Hematopoietic multipotent progenitor cell treated with erythropoietin and hydrocortisone succinate and interleukin-3 and kit ligand, for 6 days (in vitro differentiated cells): ENCODE data around the gene UNC13C.
A peak's percentile ranks its signal among the peaks of the same experiment; 100 is the strongest.

ENCODE experiments used
- DNase-seq: peaks from one replicate; pipeline ENCODE4 v3.0.0-alpha.2; 2015

Gene UNC13C

DNA sequence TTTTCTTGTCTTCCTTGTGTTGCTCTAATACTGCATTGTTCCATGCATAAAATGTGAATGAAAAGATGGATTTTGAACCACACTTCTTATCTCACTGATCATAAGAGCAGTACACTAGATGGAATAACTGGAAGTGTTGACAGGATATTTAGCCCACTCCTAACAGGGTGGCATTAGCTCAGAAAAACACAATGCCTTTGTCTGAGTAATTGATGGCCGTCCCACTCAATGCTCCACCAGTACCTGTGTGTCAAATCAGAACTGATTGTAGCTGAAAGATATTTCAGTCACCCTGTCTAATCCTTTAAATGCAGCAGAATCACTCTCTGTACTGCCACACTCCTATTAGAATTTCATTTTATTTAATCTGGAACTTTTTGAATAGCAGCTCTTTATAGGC lies 526.5 kb downstream of the UNC13C start:
- no peak for DNase-seq

DNA sequence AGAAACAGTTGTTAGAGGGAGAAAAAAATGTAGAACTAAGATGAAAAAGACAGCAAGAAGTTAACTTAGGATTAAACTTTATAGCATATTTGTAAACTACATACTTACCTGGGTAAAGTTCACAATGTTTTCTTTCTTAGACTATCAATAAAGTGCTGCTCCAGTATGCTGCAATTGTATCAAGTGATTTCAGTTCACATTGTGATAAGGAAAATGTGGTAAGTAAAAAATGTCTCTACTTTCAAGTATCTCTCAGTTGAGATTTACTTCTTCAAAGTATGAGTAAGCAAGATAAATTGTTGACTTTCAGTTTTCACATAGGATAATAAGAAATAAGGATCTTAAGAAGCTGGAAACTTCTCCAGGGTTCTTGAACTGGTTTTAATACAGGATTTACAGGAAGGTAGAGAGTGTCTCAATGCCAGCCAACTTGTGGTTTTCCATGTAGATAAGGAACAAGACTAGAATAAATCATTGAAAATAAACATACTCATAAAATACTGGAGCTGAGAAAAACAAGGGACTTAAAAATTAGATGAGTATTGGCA lies 528.8 kb downstream of the UNC13C start:
- no peak for DNase-seq

DNA sequence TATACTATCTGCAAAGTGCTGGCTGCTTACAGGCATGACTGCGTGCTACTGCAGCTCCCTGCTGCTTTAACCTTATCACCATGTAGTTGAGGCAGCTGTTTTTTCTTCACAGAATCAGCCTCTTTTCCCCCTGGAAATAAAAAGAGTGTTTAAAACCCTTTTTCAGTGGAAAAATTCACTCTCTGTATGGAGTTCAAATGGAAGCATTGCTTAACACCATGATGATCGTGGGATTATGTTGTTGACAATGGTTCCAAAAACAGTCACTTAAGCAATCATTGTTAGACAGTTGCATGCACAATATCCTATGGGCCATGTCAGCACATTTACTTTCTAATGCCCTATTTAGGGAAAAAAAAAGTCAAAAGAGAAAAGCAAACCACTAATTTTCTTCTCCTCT lies 536.4 kb downstream of the UNC13C start:
- DNase-seq = no peak

DNA sequence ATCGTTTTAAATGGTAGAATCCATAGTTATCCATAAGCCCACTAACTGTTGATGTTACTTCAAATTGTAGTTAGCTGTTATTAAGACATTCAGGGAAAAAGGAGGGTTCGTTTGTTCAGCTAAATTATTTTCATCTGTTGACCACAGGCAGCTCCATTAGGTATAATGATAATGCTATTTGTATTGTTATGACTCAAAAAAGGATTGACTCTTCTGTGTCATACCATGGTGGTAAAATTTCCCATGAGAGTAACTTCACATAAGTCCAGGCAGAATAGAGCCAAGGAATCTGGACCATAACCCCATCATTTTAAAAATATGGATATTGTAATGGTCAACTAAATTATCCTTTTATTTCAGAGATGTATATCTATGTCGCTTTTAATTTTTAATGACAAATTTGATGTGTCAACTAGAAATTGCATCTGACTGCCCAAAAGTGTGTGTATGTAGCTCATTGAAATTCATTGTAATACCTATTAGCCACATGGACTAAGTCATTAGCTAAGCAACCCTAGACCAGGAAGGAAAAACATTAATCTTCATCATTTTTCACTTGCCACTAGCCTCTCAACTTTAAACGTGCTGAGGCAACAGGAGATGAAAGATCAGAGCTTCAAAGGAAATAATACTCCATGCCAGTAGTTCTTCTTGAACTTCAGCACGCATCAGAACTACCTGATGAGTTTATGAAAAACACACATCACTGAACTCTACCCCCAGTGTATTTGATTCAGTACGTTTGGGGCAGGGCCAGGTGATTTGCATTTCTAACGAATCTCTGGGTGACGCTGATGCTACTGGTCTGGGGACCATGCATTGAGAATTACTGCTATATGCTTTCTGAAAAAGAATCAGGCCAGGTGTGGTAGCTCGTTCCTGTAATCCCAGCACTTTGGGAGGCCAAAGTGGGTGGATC lies 537.7 kb downstream of the UNC13C start:
- no peak for DNase-seq

DNA sequence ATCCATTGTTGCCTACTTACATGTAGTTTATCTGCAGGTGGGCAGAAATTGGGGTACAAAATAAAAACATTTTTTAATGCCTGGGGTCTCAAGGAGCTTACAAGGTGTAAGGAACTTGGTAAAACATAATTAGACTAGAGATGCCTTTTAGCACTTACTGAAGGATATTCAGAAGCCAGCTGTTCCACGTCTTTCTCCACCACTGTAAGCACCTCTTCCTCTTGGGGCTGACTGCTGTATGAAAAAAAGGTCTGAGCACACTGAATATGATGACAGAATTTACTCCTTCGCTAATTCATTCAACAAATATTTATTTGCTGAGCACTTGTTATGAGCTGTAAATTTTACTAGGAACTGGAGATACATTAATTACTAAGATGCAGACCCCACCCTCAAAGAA lies 539.1 kb downstream of the UNC13C start:
- DNase-seq = no peak

DNA sequence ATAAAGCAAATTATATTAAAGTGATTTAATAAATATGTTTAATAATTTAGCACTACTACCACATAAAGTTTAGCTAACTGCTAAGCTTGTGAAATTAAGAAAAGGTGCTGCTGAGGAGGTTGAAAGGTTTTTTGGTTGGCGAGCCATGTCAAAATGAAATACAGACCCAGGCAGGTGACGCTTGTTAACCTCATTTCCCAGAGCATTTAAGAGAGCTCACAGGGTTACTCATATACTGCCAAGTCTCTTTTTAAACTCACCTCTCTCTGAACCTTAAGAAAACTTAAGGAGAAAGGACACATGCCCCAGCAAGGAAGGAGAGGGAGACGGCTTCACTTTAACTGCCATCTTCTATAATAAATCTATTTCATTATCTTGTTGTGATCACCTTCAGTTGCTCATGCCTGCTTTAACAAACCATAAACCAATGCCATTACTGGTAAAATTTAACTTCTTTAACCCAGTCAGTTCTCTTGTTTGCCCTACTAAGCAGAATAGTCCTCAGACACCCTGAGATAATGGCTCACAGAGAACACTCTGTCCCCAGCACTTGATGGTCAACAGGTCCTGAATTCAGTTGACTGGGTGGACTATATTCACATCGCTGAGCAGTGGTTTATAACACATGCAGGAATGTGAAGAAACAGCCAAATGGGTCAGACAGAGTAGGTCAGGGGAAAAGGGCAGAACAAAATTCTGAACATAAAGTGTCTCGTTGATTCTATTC lies 540.1 kb downstream of the UNC13C start:
- no peak for DNase-seq

DNA sequence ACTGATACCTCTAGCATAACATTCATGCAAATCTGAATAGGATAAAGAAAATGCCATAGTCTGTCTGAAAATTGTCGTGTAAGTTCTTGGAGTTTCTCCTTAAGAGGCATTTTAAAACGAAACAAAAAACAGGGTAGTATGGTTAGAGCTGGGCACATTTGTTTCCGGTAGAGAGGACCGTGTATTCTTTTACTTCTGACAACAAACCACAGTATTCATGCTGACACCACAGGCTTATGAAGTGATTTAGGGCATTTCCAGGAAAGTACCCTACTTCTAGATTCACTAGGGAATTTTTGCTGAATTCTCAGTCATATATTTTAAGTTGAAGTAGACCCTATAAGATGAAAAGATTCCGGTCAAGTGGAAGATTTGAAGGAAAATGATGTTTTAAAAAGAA lies 541.3 kb downstream of the UNC13C start:
- peak; percentile 12 for DNase-seq

DNA sequence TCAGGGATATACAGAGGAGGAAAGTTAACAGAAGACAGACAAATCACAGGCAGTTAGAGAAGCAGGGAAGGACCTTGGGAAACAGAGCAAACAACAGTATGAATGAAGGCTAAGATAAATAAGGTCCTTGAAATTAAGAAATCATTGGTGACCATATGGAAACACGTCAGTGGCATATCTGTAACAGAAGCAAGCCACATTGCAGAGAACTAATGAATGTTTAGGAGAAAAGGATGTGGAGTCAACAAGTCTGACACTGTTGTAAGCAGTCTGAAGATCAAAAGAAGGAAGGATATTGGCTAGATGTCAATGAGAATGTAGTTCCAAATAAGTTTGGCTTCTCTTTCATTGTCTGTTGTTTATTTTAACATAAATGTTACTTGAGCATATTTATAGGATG lies 542.4 kb downstream of the UNC13C start:
- DNase-seq = no peak

DNA sequence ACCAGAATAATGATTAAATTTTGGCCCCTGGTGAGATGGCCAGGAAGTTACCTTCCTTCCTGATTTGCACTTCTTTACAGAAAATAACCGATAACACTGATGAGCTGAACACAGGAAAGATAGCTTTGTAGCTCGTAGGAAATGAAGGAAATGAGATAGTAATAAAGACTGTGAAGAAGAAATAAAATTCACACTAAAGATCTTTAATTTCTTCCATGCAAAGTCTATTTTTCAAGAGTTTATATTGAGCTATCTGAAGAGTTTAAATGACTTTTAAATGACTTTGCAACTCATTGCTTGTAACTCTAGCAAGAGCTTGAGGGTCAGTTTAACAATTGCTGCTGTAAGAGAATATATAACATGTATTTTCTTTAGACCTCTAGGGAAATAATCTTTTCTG lies 543.0 kb downstream of the UNC13C start:
- DNase-seq = no peak

DNA sequence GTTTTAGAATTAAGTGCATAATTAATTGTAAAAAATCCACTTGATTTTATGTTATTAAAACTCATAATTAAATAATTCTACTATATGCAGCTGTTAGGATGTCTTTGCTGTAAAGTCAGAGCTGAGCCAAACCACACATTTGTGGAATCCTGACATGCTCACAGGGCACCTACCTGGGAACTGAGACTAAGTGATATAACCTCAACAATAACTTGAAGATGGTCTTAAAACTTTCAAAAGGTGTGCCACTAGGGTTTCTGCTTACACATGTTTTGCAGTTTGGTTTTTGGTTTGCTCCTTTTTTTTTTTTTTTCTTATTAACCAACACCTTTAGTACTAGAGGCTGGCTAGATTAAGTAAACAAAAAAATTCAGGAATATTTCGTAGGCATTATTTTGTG lies 549.8 kb downstream of the UNC13C start:
- DNase-seq = no peak

DNA sequence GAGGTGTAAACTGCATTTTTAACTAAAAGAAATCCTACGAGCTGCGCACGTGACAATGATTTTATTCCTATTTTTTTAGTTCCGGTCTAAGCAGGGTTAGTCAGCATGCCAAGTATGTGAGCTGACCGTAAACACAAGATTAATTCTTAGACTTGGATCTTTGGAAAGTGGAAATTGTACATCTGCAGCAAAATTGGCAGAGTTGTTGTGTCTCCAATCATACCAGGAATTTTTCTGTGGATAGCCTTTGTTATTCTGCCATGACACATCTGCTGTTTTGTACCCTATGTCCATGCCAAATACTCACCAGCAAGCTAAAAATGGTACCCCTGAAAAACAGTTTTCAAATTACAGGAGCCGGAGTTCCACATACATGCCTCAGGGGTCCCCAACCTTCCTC lies 562.5 kb downstream of the UNC13C start:
- DNase-seq = no peak

DNA sequence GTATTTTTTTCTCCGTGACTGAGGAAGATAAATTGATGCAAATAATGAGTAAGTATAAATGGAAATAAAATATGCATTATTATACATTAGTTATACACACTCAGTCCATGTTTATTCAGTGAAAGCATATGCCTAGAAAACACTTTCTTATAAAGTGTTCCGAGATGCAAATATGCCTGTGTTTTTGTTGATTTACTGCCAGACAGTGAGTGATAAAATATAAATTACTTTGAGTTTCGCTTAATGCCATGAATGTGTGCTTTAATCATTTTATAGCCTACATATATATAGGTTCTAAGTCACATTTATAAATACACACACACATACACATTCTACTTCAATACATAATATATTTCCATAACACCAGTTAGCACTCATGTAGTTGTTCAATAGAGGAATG lies 569.2 kb downstream of the UNC13C start:
- DNase-seq = no peak

DNA sequence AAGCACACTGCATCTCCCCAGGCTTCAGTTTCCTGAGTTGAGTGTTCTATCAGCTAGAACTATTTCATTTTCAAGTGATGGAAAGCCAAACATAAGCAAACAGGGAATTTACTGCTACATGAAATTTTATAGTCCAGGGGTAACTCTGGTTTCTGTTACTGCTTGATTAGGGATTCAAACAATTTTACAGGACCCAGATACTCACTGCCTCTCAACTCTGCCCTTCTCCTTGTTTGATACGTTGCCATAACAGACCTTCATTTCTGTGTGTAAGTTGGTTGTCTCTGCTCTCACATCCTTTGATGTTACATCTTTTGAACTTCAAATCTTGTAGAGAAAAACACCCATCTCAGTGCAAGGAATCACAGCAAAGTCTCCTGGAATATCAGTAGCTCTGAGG lies 572.7 kb downstream of the UNC13C start:
- no peak for DNase-seq

DNA sequence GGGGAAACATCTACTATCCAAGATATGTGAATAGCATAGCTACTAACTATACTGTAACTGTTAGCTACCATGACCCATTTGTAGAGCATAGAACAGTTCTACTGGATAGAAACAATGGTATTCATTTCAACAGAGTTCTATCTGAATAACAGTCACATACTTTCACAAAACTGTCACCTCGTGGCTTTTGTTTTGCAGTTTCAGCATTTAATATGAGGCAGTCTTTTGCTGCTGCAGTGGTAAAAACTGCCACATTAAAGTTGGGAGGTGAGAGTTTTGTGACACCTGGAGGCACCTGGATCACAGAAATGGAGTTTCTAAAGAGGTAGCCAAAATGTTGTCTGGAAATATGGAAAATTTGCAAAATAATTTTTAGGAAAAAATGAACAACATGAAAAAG lies 578.0 kb downstream of the UNC13C start:
- DNase-seq = no peak

DNA sequence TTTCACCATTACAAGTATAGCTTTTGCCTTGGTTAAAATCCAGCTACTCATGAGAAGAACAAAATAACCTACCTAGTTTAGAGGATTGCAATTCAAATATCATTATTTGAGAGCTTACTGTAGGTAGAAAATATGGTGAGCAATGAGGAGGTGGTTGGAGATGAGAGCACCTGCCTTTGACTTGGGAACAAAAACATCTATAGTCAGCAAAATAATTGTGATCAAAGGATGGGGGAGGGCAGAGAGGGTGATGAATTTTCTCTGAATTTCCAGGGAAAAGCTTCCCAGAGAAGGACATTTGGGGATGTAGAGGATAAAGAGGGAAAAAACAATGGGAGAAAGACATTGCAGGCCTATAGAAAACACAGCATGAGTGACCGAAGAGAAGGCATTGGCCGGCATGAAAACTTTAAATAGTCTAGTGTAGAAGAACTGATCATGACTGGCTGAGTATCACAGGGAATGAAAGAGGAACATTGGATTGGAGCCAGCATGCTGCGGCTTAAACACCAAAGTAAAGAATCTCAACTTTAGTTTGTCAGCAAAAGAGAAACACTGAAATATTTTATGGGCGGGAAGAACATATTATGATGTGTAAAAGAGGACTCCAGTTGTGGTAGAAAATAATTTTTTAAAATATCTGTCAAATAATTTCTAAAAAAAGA lies 581.3 kb downstream of the UNC13C start:
- DNase-seq = peak; percentile 39

DNA sequence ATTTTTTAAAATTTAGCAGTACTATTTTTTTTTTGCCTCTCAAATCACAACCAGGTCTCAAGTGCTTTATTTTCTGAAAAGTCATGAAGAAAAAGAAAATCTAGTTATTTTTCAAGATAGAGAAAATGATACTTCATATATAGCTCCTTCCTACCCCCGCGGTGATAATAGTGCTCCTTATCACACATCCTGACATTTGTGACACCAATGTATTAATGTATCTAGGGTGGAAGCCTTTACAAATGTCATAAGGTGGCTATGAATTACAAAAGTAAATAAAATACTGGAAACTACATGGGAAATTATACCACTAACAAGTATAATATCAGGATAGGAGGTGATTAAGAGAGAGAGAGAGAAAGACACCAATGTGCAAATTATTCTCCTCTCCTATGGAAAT lies 582.2 kb downstream of the UNC13C start:
- DNase-seq = no peak

DNA sequence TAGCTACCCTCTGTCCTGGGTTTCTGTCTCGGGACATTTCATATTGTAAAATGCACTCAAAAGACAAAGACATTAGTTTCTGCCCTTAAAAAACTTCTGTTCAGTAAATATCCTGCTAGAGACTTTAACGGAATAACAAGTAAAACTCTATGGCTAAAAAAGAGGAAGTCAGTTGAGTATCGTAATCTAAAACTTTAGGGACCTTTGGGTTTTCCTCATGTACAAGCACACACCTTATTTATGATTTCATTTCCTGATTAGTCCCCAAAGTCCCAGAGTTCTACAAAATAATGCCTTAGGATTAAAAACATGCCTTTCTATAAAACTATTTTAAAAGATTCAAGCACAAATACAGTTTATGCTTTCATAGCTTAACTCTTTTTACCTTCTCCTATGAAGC lies 585.9 kb downstream of the UNC13C start:
- peak; percentile 14 for DNase-seq

DNA sequence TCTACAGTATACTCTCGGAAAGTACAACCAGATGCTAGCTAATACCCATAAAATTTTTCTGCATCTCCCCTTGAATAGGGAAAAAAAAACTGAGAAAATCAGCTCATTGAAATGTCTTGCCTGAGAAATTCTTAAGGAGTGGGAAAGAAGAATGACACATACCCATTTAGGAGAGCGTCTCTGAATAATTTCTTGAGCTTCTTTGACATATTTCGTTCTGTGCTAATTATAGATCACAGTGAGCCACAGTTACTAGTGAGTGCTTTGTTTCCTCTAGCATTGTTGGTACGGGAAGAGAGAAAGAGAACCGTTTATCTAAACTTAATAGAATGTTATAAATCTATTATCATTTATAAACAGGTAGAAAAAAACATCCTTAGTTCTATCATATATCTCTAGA lies 588.4 kb downstream of the UNC13C start:
- DNase-seq = no peak

DNA sequence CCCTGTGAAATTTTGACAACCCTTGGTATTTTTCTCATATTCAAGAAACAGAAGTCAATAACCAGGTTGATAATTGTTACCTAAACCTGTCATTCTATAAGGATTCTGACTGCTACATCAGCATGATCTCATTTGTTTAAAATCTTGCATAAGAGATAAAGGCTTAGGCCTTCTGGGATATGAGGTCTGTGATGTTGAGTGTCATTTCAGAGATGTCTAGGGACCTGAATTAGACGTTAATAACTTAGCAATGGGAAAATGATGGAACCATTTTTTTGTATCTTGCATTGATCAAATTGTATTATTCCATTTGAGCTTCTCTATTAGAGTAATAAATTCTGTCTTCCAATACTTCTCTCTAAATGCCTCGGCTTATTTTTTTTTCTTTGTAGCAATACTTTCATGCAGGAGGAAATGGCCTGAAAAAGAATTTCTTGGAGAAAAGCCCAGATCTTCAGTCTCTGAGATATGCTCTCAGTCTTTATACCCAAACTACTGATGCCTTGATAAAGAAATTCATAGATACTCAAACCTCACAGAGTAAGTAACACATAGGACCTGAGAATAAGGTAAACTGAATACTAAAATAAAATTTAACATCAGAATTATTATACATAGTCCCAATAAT lies 589.3 kb downstream of the UNC13C start:
- no peak for DNase-seq

DNA sequence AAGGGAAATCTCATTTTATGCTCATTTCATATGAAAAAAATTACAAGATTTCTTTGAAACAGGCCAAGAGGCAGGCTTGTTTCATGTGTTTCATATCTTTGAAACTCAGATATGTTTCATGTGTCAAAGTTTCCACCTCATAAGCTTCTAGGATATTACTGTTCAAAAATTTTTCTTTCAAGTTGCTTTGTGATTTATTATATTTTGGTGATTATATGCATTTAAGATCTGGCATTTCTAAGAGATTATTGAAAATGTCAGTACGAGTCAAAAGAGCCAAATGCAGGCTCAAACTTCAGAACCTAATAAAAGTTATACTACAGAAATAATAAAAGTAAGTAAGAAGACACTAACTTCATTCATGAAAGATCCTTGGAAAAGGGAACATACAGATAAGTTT lies 590.1 kb downstream of the UNC13C start:
- no peak for DNase-seq

DNA sequence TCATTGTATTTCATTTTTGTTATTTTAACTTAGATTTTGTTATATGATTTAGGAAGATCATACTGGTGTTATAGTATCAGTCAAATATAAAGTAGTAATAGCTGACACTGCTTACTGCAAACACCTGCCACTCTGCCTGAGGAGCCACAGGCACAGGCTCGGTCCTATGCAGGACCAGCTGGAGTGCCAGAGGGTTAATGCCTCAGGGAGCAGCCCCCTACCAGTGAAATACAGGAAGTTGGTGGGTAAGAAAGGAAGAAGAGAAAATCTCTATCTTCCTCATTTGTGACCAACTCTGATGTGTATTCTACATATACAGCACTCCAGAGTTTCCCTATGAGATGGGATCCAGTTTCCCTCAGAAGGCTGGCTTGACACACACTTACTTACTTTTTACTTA lies 593.3 kb downstream of the UNC13C start:
- no peak for DNase-seq

DNA sequence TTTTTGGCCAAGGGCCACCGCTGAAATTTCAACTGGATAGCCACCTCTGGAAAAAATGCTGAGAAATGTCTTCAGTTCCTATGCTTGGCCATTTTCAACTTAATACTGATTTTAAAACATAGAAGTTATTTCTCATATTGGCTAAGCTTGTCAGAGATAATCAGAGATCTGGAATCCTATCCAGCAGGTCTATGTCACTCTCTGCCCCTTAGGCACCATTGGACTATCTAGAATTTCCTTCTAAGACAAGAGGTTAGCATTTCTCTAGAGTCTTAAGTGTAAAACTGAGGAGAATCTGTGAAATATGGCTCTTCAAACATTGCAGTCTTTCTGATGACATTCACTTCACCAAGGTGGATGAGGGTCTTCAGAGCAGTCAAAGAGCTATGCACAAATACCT lies 597.3 kb downstream of the UNC13C start:
- DNase-seq = no peak

DNA sequence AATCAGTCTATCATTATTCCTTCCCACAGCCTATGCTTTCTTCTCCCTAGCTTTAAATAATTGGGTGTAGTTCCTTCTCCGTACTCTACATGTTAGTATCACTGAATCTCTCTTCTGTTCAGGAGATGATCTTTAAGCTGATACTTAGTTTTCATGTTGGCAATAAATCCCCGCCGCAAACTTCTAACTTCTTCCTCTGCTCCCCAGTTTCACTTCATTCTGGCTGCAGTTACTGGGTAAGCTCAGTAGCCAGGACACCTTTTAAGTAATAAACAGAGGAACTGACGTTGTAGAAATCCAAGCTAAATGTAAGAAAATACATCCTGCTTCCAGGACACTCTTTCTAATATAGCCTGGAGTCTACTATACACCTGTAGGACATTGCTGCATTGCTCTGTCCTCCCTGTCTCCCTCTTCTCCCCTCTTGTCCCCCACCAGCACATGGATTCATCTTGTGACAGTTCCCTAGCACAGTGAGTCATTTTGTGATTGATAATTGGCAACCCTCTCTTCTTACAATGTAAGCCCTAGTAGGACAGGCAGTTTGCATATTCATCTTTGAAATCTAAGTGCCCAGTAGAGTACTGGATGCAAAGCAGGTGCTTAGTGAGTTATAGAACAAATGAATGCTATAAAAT lies 598.2 kb downstream of the UNC13C start:
- DNase-seq = no peak
